HepG2 (cell line): ENCODE data around the gene RARS2. TPM values are rescaled to one million over a fixed set of nuclear protein-coding genes. Genes with fewer than 3 reads are reported as not detected.

Experiments used
- ETS1 ChIP-seq: sonication (generic); formaldehyde crosslinking; IDR thresholded peaks from 2 replicates; pipeline ENCODE4 v1.4.0; 2020; ENCODE audit warnings: missing genetic modification reagents
- FOSL1 ChIP-seq: sonication (generic); formaldehyde crosslinking; IDR thresholded peaks from 2 replicates; pipeline ENCODE4 v1.9.0; 2021; ENCODE audit warnings: missing genetic modification reagents, borderline replicate concordance
- FOXK2 ChIP-seq: fragments of 450-650 bp; IDR thresholded peaks from 2 replicates; pipeline ENCODE4 v1.6.1; 2016
- GPBP1L1 ChIP-seq: sonication (generic); formaldehyde crosslinking; IDR thresholded peaks from 2 replicates; pipeline ENCODE4 v1.5.0; 2020; ENCODE audit warnings: mild to moderate bottlenecking, missing genetic modification reagents
- HOXA5 ChIP-seq: sonication (generic); formaldehyde crosslinking; IDR thresholded peaks from 2 replicates; pipeline ENCODE4 v1.4.0; 2020; ENCODE audit warnings: missing genetic modification reagents
- IRX3 ChIP-seq: sonication (generic); formaldehyde crosslinking; IDR thresholded peaks from 2 replicates; pipeline ENCODE4 v1.8.1; 2023; ENCODE audit warnings: mild to moderate bottlenecking, low read depth, missing genetic modification reagents, borderline replicate concordance
- ISX ChIP-seq: sonication (generic); formaldehyde crosslinking; conservative IDR thresholded peaks from 2 replicates; pipeline ENCODE4 v1.5.0; 2020; ENCODE audit warnings: missing genetic modification reagents
- KAT7 ChIP-seq: IDR thresholded peaks from 2 replicates; pipeline ENCODE4 v1.6.1; 2018; ENCODE audit warnings: borderline replicate concordance, missing compliant biosample characterization
- MAFF ChIP-seq: IDR thresholded peaks from 2 replicates; pipeline ENCODE4 v1.6.1; 2011; ENCODE audit warnings: low read depth, low read length, improper control_type of control experiment
- NFATC3 ChIP-seq: sonication (generic); formaldehyde crosslinking; IDR thresholded peaks from 2 replicates; pipeline ENCODE4 v1.5.1; 2020; ENCODE audit warnings: mild to moderate bottlenecking, missing genetic modification reagents
- NFYC ChIP-seq: IDR thresholded peaks from 2 replicates; pipeline ENCODE4 v1.6.1; 2016; ENCODE audit warnings: missing genetic modification reagents, missing compliant biosample characterization
- NRL ChIP-seq: sonication (generic); formaldehyde crosslinking; IDR thresholded peaks from 2 replicates; pipeline ENCODE4 v1.5.0; 2020; ENCODE audit warnings: missing genetic modification reagents, mild to moderate bottlenecking, moderate library complexity, borderline replicate concordance
- PAWR ChIP-seq: sonication (generic); formaldehyde crosslinking; IDR thresholded peaks from 2 replicates; pipeline ENCODE4 v1.4.0; 2020; ENCODE audit warnings: missing genetic modification reagents, mild to moderate bottlenecking, borderline replicate concordance
- POLR2AphosphoS2 ChIP-seq: IDR thresholded peaks from 2 replicates; pipeline ENCODE4 v1.6.1; 2011; ENCODE audit warnings: low read depth, low read length, improper control_type of control experiment
- SMYD3 ChIP-seq: sonication (generic); formaldehyde crosslinking; IDR thresholded peaks from 2 replicates; pipeline ENCODE4 v1.8.1; 2023; ENCODE audit warnings: mild to moderate bottlenecking, missing genetic modification reagents
- SRF ChIP-seq: IDR thresholded peaks from 2 replicates; pipeline ENCODE4 v1.6.1; 2011; ENCODE audit warnings: mild to moderate bottlenecking, low read depth, low read length, moderate library complexity
- TBX2 ChIP-seq: sonication (generic); formaldehyde crosslinking; IDR thresholded peaks from 2 replicates; pipeline ENCODE4 v1.5.0; 2020; ENCODE audit warnings: missing genetic modification reagents, mild to moderate bottlenecking, borderline replicate concordance
- TBX3 ChIP-seq: fragments of 450-650 bp; IDR thresholded peaks from 2 replicates; pipeline ENCODE4 v1.6.1; 2017; ENCODE audit warnings: antibody characterized with exemption, mild to moderate bottlenecking, inconsistent platforms, borderline replicate concordance
- ZBTB21 ChIP-seq: sonication (generic); formaldehyde crosslinking; IDR thresholded peaks from 2 replicates; pipeline ENCODE4 v1.4.0; 2020; ENCODE audit warnings: missing genetic modification reagents
- ZC3H13 ChIP-seq: sonication (generic); formaldehyde crosslinking; IDR thresholded peaks from 2 replicates; pipeline ENCODE4 v1.8.1; 2023; ENCODE audit warnings: mild to moderate bottlenecking, missing genetic modification reagents, moderate library complexity
- ZMAT3 ChIP-seq: sonication (generic); formaldehyde crosslinking; conservative IDR thresholded peaks from 2 replicates; pipeline ENCODE4 v1.7.0; 2021; ENCODE audit warnings: missing genetic modification reagents
- ZNF274 ChIP-seq: sonication (generic); formaldehyde crosslinking; IDR thresholded peaks from 2 replicates; pipeline ENCODE4 v1.5.1; 2020; ENCODE audit warnings: mild to moderate bottlenecking, missing genetic modification reagents
- ZNF326 ChIP-seq: sonication (generic); formaldehyde crosslinking; IDR thresholded peaks from 2 replicates; pipeline ENCODE4 v1.4.0; 2020; ENCODE audit warnings: missing genetic modification reagents, borderline replicate concordance
- ZSCAN22 ChIP-seq: sonication (generic); formaldehyde crosslinking; IDR thresholded peaks from 2 replicates; pipeline ENCODE4 v1.4.0; 2020; ENCODE audit warnings: mild to moderate bottlenecking, missing genetic modification reagents
- polyA plus RNA-seq, 8 experiments: library from polyadenylated mRNA; depleted of rRNA in 3 of 8; stranded (reverse) in 7 of 8; unstranded in 1 of 8; fragments of >200 nt; fragmentation: Illumina TruSeq in 4 of 8; extraction: Trizol in 4 of 8; gene quantifications; 2 replicates each; pipeline versions ENCODE4 v1.2.1 to v1.2.3, GENCODE V29; 2011 to 2016; ENCODE audit warnings: low read depth in 4 of 8, missing spikeins in 1 of 8, mixed read lengths in 1 of 8; ENCODE audit not compliant: insufficient read depth in 1 of 8
- total RNA-seq, 5 experiments: library from RNA; depleted of rRNA; stranded (reverse); fragments of >200 nt; fragmentation: Illumina TruSeq; extraction: Trizol; gene quantifications; 2 replicates each; pipeline ENCODE4 v1.2.3, GENCODE V29; 2016; ENCODE audit warnings: low read depth in 1 of 5
- TF ChIP-seq, protein P1 (sequence below): sonication (generic); formaldehyde crosslinking; IDR thresholded peaks from 2 replicates; pipeline ENCODE4 v1.4.0; 2020; ENCODE audit warnings: mild to moderate bottlenecking, missing genetic modification reagents, borderline replicate concordance
- TF ChIP-seq, protein P2 (sequence below): sonication (generic); formaldehyde crosslinking; IDR thresholded peaks from 2 replicates; pipeline ENCODE4 v1.8.0; 2022; ENCODE audit warnings: mild to moderate bottlenecking, missing genetic modification reagents, borderline replicate concordance

Gene RARS2
- total and polyA plus RNA-seq, 2 of the 13 experiments (the other 11 are each of a cell fraction or from before 2014, with no cell fraction given): 23.4 to 80.1 TPM

DNA sequence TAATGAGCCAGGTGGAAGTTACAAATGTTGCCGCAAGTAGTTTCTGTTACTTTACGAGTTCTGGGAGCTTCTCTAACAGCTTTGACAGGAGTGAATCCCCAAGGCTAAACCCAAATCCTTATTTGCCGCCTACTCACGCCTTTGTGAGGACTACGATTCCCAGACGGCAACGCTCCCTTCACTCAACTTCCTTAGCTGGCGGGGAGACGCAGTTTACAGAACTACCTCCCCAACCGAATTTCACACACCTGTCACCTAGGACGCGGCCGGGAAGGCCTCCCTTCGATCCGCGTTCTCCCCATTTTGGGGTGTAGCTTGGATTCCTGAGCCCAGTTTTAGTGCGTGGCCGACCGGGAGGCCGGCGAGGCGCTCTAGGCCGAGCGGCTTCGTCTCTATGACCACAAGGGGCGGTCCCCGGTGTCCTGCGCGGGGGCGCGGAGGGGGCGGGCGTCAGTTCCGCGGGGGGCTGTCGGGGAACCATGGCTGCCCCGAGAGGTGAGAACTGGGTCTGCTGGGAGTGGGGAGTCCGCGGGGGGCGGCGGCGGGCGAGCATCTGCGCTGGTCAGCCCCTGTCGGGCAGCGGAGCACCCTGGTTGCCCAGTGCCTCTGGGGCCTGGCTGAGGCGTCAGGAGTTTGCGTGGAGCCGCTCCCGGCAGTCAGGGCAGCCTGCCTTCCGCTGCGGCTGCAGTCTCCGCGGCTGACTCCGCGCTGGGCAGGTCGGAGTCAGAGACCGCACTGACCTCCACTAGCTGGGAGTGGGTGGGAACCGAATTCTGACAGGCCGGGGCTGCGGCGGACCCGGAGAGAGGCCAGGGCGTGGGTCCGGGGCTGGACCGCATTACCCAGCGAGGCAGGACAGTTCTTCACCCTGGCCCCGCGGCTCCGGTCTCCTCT, 117.0 kb downstream of the RARS2 start, which contains the start of gene SLC35A1 (continued):
- TF ChIP-seq, protein P1, sequence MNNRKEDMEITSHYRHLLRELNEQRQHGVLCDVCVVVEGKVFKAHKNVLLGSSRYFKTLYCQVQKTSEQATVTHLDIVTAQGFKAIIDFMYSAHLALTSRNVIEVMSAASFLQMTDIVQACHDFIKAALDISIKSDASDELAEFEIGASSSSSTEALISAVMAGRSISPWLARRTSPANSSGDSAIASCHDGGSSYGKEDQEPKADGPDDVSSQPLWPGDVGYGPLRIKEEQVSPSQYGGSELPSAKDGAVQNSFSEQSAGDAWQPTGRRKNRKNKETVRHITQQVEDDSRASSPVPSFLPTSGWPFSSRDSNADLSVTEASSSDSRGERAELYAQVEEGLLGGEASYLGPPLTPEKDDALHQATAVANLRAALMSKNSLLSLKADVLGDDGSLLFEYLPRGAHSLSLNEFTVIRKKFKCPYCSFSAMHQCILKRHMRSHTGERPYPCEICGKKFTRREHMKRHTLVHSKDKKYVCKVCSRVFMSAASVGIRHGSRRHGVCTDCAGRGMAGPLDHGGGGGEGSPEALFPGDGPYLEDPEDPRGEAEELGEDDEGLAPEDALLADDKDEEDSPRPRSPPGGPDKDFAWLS (CRISPR knock-in tag): no peak
- TF ChIP-seq HOXA5 (CRISPR knock-in tag): no peak
- TF ChIP-seq SRF: peak; percentile 17; the same call in 1 of the 2 replicates
- TF ChIP-seq MAFF: no peak
- TF ChIP-seq ZMAT3 (CRISPR knock-in tag): peak; percentile 24; the same call in 1 of the 2 replicates
- no peak for TF ChIP-seq SMYD3
- peak; percentile 91 for TF ChIP-seq TBX2 (CRISPR knock-in tag)
- TF ChIP-seq ZSCAN22: no peak
- no peak for TF ChIP-seq POLR2AphosphoS2
- TF ChIP-seq ZC3H13 (CRISPR knock-in tag): no peak
- TF ChIP-seq FOXK2: no peak
- TF ChIP-seq ZNF274 (CRISPR knock-in tag): peak; percentile 74; the same call in 1 of the 2 replicates
- TF ChIP-seq PAWR: no peak
- TF ChIP-seq FOSL1 (CRISPR knock-in tag): no peak
- peak; percentile 86 for TF ChIP-seq NRL
- 0 out of 2 replicates have a peak, but pooled peaks have one; percentile 21 for TF ChIP-seq NFYC (CRISPR knock-in tag)
- TF ChIP-seq TBX3: no peak
- TF ChIP-seq GPBP1L1 (CRISPR knock-in tag): no peak
- no peak for TF ChIP-seq ZNF326 (CRISPR knock-in tag)
- no peak for TF ChIP-seq ZBTB21 (CRISPR knock-in tag)
- no peak for TF ChIP-seq IRX3
- no peak for TF ChIP-seq NFATC3
- no peak for TF ChIP-seq ETS1 (CRISPR knock-in tag)
- peak; percentile 86; the same call in 1 of the 2 replicates for TF ChIP-seq ISX (CRISPR knock-in tag)
- peak; percentile 73; the same call in 1 of the 2 replicates for TF ChIP-seq KAT7 (CRISPR knock-in tag)
- TF ChIP-seq, protein P2, sequence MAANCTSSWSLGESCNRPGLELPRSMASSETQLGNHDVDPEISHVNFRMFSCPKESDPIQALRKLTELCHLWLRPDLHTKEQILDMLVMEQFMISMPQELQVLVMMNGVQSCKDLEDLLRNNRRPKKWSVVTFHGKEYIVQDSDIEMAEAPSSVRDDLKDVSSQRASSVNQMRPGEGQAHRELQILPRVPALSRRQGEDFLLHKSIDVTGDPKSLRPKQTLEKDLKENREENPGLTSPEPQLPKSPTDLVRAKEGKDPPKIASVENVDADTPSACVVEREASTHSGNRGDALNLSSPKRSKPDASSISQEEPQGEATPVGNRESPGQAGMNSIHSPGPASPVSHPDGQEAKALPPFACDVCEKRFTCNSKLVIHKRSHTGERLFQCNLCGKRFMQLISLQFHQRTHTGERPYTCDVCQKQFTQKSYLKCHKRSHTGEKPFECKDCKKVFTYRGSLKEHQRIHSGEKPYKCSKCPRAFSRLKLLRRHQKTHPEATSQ (CRISPR knock-in tag): no peak
